Ascending aorta (tissue), 2 donors: ENCODE results near the gene TMC3. TPM values are rescaled to one million over a fixed set of nuclear protein-coding genes. Genes with fewer than 3 reads are reported as not detected.
A peak's percentile ranks its signal among the peaks of the same experiment; 100 is the strongest.

Experiments
- DNase-seq, 2 donors: peaks; one replicate each; pipeline ENCODE4 v3.0.0-alpha.2; 2019; ENCODE audit warnings: low spot score in 2 of 2
- H3K27ac ChIP-seq, 2 donors: fragments of 200-600 bp; sonication (generic); one replicate each; pipeline ENCODE4 v1.5.1; 2016 to 2017; ENCODE audit warnings: mild to moderate bottlenecking in 1 of 2
- H3K27me3 ChIP-seq: fragments of 200-600 bp; sonication (generic); one replicate; pipeline ENCODE4 v1.5.1; 2017
- H3K36me3 ChIP-seq, 2 donors: fragments of 200-600 bp; sonication (generic); one replicate each; pipeline ENCODE4 v1.5.1; 2016
- H3K4me1 ChIP-seq, 2 donors: fragments of 200-600 bp; sonication (generic); one replicate each; pipeline ENCODE4 v1.5.1; 2016 to 2017; ENCODE audit warnings: mild to moderate bottlenecking in 1 of 2
- H3K4me3 ChIP-seq, 2 donors: fragments of 200-600 bp; sonication (generic); one replicate each; pipeline ENCODE4 v1.5.1; 2016 to 2017; ENCODE audit warnings: mild to moderate bottlenecking in 1 of 2
- H3K9me3 ChIP-seq, 2 donors: fragments of 200-600 bp; sonication (generic); one replicate each; pipeline ENCODE4 v1.5.1; 2016
- intact Hi-C: fragments of 100-400 bp; cut with DNase I; formaldehyde crosslinking; loops from one replicate; pipeline ENCODE4 v1.15.1; 2023
- total RNA-seq: library from RNA; depleted of rRNA; stranded (reverse); fragments of >200 nt; gene quantifications from one replicate; pipeline ENCODE4 v1.1.0, GENCODE V29; 2016
- TF ChIP-seq, protein P1 (sequence below), 3 experiments: fragments of 200-600 bp in 2 of 3; fragments of 450-650 bp in 1 of 3; sonication (generic) in 2 of 3; IDR thresholded peaks; one replicate each; pipeline ENCODE4 v1.5.1; 2016 to 2019; ENCODE audit warnings: antibody characterized with exemption in 3 of 3, mild to moderate bottlenecking in 1 of 3, moderate library complexity in 1 of 3

Gene TMC3
- total RNA-seq, 1 donor from 2014 or later, result not detected

DNA sequence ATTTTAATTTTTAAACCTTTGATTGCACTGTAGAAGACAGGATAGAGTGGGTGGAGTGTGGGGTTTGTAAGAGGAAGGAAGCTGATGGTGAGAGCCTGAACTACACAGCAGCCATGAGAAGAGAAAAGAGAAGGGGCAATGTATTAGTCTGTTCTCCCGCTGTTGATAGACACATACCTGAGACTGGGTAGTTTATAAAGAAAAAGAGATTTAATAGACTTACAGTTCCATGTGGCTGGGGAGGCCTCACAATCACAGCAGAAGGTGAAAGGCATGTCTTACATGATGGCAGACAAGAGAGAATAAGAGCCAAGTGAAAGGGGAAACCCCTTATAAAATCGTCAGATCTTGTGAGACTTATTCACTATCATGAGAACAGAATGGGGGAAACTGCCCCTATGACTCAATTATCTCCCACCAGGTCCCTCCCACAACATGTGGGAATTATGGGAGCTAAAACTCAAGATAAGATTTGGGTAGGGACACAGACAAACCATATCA, 87.3 kb downstream of the TMC3 start:
- Histone ChIP-seq H3K4me3 (no peak overlapping the region), H3K27me3 (no peaks in the 10 kb centered on the region), H3K4me1 (no peaks in the 10 kb centered on the region), H3K36me3 (no peaks in the 10 kb centered on the region), H3K27ac (no peak overlapping the region), H3K9me3 (no peaks in the 10 kb centered on the region)
- TF ChIP-seq, protein P1, sequence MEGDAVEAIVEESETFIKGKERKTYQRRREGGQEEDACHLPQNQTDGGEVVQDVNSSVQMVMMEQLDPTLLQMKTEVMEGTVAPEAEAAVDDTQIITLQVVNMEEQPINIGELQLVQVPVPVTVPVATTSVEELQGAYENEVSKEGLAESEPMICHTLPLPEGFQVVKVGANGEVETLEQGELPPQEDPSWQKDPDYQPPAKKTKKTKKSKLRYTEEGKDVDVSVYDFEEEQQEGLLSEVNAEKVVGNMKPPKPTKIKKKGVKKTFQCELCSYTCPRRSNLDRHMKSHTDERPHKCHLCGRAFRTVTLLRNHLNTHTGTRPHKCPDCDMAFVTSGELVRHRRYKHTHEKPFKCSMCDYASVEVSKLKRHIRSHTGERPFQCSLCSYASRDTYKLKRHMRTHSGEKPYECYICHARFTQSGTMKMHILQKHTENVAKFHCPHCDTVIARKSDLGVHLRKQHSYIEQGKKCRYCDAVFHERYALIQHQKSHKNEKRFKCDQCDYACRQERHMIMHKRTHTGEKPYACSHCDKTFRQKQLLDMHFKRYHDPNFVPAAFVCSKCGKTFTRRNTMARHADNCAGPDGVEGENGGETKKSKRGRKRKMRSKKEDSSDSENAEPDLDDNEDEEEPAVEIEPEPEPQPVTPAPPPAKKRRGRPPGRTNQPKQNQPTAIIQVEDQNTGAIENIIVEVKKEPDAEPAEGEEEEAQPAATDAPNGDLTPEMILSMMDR (IDR thresholded peaks at IDR 0.05), result no peak
- intact Hi-C loops, result no loop called here
- DNase-seq, result no peak

DNA sequence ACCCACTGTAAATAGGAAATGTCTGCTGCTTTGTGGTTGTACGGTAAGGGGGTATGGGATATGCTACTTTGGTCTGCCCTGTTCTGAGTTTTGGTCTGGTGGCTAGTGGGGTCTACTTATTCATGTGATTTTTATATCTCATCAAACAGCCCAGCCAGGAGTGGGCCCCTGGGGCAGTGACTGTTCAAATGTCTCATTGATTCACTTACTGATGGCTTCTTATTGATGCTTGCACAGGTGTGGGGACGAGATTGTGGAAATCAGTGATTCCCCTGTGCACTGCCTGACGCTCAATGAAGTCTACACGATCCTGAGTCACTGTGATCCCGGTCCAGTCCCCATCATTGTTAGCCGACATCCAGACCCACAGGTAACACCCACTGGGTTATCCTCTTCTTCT, 88.6 kb downstream of the TMC3 start:
- intact Hi-C loops, result no loop called here
- Histone ChIP-seq H3K27ac (no peak overlapping the region), H3K27me3 (no peaks in the 10 kb centered on the region), H3K4me1 (no peaks in the 10 kb centered on the region), H3K9me3 (no peaks in the 10 kb centered on the region), H3K36me3 (no peaks in the 10 kb centered on the region), H3K4me3 (no peak overlapping the region)
- TF ChIP-seq, protein P1 (IDR thresholded peaks at IDR 0.05), result no peak
- DNase-seq, result peak in 1 of 2 donors; percentile 33

DNA sequence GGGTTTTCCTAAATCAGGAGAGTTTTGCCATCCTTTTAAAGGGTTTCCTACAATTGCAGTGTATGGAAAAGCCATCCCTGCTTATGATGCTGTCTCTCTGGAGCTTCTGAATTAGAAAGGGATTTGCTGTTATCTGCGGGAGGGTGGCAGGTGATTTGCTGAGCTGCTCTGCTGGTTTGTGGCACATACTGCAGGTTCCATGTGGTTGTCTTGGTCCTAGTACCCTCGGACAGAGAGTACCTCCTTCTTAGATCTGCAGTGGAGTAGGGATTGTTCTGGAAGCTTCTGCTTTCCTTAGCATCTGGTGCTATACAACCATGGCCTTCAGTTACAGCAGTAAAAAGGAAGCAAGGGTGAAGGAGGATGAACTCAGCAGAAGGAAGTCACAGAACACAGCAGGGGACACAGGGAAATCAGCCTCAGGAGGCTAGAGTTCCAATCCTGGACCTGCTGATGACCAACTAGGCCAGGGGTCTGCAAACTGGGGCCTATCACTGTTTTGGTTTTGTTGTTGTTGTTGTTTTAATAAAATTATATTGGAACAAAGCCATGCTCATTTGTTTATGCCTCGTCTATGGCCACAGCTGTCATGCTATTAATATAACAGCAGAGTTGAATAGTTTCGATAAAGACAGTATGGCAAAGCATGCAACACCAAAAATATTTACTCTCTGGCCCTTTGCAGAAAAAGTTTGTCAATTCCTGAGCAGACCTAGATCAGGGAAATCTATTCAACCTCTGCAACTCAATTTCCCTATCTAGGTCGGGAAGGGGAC, 89.6 kb downstream of the TMC3 start:
- Histone ChIP-seq H3K27ac (no peak overlapping the region), H3K36me3 (no peaks in the 10 kb centered on the region), H3K9me3 (no peaks in the 10 kb centered on the region), H3K4me3 (no peak overlapping the region), H3K4me1 (no peaks in the 10 kb centered on the region), H3K27me3 (no peaks in the 10 kb centered on the region)
- intact Hi-C loops, result no loop called here
- DNase-seq, result peak in 1 of 2 donors; percentile 34
- TF ChIP-seq, protein P1 (IDR thresholded peaks at IDR 0.05), result no peak

DNA sequence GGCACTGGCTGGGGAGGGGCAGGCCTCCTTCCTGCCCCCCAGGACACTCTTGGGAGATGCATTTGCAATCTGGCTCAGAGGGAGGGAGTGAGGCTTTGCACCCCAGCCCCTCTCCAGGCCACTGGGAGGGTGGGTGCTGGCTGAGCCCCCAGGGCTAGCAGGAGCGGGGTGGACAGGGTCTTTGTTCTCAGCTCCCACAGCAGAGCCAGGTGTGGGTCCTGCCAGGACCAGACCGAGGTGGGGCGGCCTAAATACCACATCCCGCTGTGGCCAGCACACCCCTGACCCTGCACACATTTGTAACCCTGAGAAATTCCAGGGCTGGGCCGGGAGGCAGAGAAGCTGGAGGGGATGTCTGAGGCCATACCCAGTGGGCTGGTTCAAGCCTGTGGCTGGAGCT, 91.1 kb downstream of the TMC3 start:
- H3K4me1 ChIP-seq, result no peaks in the 10 kb centered on the region
- intact Hi-C loops, result no loop called here
- TF ChIP-seq, protein P1 (IDR thresholded peaks at IDR 0.05), result no peak
- H3K27ac ChIP-seq, result no peak overlapping the region
- no peak overlapping the region for H3K4me3 ChIP-seq
- no peaks in the 10 kb centered on the region for H3K36me3 ChIP-seq
- no peaks in the 10 kb centered on the region for H3K9me3 ChIP-seq
- peak in 1 of 2 donors; percentile 47 for DNase-seq
- H3K27me3 ChIP-seq, result no peaks in the 10 kb centered on the region

DNA sequence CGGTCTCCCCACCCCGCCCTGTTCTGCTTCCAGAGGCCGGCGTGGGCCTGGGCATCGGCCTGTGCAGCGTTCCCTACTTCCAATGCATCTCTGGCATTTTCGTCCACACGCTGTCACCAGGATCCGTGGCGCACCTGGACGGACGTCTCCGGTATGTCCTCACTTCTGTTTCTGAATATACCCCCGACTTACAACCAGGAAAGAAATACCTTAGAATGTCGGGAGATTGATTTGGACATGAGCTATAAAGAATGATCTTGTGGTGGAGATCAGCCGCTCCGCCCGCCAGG, 91.5 kb downstream of the TMC3 start:
- no peaks in the 10 kb centered on the region for H3K4me1 ChIP-seq
- no peak overlapping the region for H3K27ac ChIP-seq
- no peak overlapping the region for H3K4me3 ChIP-seq
- TF ChIP-seq, protein P1 (IDR thresholded peaks at IDR 0.05), result no peak
- peaks cover 0 to under 1% of the 10 kb centered on the region in 2 donors for H3K9me3 ChIP-seq
- no peak for DNase-seq
- H3K27me3 ChIP-seq, result no peaks in the 10 kb centered on the region
- no peaks in the 10 kb centered on the region for H3K36me3 ChIP-seq
- intact Hi-C loops, result no loop called here
